HG02970 (cell line): ENCODE data around the gene MS4A18.
"Not testable (repeated sequence)": the region's sequence is repeated elsewhere in the genome, so short reads cannot be mapped to it uniquely, and the experiment has no call there.

Experiments
- ATAC-seq: cut with Tn5 transposase; IDR thresholded peaks from one replicate; pipeline ENCODE4 v1.9.1; 2021; ENCODE audit warnings: mild to moderate bottlenecking, moderate library complexity, moderate number of reproducible peaks; ENCODE audit not compliant: unreplicated experiment, low FRiP score

The MS4A18 gene

DNA sequence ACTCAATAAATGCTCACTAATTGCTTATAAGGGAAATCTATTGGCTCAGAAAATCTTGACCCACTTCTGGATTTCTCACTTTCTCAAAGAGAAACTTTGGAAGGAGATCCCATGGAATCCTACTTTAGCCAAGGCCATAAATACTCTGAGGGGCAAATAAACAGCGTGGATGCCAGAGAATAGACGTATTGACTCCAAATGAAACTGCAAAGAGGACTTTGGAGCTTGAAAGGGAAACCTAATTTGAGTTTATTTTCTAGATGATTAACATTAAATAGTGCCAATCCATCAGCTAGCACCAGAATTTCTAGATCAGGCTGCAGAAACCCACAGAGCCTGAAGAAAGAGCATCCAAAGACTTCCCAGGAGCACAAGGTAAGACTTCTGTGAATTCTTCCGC is at the start of gene MS4A18:
MS4A18 (plus strand) TSS at position 301 of the 400 bp plus-strand sequence.
- ATAC-seq: no peak

DNA sequence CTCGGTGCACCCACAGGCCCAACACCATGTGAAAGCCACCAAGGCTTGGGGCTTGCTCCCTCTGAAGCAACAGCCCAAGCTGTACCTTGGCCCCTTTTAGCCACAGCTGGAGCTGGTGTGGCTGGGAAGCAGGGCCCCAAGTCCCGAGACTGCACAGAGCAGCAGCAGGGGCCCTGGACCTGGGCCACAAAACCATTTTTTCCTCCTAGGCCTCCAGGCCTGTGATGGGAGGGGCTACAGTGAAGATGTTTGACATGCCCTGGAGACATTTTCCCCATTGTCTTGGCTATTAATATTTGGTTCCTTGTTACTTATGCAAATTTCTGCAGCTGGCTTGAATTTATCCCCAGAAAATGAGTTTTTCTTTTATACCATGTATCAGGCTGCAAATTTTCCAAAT is 46.3 kb upstream of the MS4A18 start:
- ATAC-seq: not testable (repeated sequence)

- no peak for ATAC-seq
These were observed 44.6 kb upstream of the MS4A18 start for GRCh38 chr11:60679879-60680278.

DNA sequence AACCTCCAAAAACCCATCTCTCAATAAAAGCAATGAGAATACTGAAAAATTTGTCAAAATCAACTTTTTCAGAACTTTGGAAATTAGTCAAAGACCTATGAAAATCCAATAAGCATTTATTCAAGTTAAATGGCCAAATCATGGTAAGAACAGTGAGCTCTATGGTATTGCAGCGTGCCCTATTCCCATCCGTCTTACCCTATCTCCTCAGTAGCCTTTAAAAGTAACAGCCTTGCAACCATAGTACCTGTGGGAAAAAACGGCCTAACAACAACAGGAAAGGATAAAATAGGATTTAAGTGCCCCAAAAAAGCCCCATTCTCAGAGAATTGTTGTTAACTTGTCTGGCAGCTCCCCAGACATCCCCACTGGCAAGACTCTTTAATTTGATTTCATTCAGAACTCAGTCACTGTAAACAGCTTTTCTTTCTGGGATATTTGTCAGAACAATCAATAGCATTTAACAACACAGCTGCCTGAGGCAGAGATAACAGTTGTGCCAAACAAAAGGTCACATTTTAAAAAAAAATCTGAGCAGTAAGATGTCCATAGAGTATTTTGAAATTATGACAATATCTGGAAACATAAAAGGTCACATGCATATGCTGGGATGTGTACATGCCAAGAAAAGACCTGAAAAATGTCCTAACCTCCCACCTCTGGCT is 43.9 kb upstream of the MS4A18 start:
- no peak for ATAC-seq

- not testable (repeated sequence) for ATAC-seq
These were observed 40.0 kb upstream of the MS4A18 start for GRCh38 chr11:60684541-60684848.

- no peak for ATAC-seq
These were observed 32.9 kb upstream of the MS4A18 start for GRCh38 chr11:60691661-60692060.

DNA sequence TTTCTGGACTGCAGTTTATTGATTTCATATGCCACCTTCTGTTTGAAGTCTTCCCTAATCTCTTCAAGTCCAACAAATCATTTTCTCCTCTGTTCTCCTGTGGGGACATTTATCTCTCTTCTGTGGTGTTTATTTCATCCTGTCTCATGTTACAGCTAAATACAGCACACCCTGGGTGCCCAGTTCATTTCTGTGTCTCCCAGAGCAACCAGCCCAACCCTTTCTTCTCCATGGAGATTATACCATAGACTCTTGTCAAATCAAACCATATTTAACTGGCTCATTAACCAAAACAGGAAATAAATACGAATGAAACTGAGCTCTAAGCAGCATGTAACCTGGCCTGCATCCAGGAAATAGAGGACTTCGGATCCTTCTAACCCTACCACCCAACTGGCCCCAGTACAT is 25.2 kb upstream of the MS4A18 start, which contains the start of gene MS4A8:
MS4A8 (plus strand) TSS at position 329 of the 408 bp plus-strand sequence. CDS start 1,249 bp downstream, outside the sequence.
- no peak for ATAC-seq

DNA sequence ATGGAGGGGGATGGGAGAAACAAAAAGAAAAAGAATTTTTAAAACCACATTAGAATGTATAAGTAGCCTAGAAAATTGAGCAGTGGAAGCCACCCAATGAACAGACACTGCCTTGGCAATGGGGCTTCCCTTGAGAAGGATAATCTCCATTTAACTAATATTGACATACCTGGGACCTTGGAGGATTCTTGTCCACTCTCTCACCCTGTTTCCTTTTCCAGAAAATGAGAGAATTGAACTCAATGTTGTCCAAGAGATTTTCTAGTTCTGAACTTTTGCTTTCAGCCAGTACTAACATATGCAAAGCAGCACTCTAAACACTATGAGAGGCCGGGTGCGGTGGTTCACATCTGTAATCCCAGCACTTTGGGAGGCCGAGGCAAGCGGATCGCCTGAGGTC is 24.6 kb upstream of the MS4A18 start:
- no peak for ATAC-seq

- ATAC-seq: no peak
These were observed 23.6 kb upstream of the MS4A18 start for GRCh38 chr11:60700689-60701468.

GRCh38 chr11:60701469-60701818 is 23.1 kb upstream of the MS4A18 start:
- no peak for ATAC-seq

GRCh38 chr11:60703374-60703773 is 21.1 kb upstream of the MS4A18 start:
- ATAC-seq: no peak

GRCh38 chr11:60705895-60706294 is 18.6 kb upstream of the MS4A18 start:
- no peak for ATAC-seq

DNA sequence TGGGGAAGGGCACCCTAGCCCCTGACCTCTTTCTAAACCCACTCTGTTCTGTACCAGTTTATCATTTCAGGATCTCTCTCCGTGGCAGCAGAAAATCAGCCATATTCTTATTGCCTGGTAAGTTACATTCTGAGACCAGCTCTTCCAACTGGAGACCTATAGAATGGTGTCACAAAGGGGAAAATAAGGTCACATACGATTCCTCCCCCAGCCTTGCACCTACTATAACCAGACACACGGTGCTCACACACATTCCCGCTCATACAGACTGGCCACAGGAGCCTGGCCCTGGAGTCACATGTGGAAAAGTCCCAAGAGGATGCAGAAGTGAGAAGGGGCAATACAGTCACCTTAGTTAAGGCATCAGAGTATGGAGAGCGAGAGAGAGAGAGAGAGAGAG is 17.6 kb upstream of the MS4A18 start:
- no peak for ATAC-seq

GRCh38 chr11:60710482-60710881 is 14.0 kb upstream of the MS4A18 start:
- ATAC-seq: no peak

DNA sequence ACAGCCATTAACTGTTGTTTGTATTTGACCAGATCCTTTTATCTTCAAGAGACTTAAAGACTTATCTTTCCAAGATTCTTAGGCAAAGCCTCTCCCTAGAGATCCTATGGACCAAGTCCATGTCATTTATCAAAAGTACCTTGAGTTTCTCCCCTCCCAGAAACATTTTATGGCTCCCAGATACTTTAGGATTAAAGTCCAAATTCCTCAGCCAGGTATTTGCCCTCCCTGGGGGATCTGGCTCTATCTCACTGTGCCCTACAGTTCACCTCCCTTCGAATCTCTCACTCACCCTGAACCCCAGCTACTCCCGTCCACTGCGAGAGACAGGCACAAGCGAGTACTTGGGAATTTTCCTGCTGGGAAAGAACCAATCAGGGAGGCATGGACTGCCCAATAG is 13.2 kb upstream of the MS4A18 start:
- no peak for ATAC-seq

DNA sequence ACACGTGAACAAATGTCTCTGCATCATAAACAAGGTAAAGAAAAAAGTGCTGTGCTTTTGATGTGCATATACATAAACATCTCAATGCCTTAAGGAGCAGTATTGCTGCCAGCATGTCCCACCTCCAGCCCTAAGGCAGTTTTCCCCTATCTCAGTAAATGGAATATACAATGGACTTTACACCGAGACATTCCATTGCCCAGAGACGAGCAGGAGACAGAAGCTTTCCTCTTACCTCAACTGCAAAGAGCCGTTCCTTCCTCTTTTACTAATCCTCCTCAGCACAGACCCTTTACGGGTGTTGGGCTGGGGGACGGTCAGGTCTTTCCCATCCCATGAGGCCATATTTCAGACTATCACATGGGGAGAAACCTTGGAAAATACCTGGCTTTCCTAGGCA is 11.1 kb upstream of the MS4A18 start:
- not testable (repeated sequence) for ATAC-seq

DNA sequence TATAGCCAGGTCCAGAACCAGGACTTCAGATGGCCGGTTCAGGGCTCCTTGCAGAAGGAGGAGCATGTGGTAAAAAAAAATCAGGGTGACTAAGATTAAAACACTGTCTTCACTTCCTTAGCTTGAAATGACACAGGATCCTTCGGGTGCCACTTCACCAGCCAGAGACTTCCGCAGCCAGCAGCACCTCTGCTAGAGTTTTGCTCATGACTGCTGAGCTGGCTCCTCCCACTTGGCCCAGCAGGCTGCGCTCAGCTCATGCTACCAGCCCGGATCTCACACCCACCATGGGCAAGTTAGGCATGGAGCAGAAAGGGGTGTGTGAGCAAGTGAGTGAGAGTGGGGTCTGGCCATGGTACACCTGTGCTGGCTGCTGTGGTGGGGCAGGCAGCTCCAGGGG is 6.6 kb upstream of the MS4A18 start:
- no peak for ATAC-seq

DNA sequence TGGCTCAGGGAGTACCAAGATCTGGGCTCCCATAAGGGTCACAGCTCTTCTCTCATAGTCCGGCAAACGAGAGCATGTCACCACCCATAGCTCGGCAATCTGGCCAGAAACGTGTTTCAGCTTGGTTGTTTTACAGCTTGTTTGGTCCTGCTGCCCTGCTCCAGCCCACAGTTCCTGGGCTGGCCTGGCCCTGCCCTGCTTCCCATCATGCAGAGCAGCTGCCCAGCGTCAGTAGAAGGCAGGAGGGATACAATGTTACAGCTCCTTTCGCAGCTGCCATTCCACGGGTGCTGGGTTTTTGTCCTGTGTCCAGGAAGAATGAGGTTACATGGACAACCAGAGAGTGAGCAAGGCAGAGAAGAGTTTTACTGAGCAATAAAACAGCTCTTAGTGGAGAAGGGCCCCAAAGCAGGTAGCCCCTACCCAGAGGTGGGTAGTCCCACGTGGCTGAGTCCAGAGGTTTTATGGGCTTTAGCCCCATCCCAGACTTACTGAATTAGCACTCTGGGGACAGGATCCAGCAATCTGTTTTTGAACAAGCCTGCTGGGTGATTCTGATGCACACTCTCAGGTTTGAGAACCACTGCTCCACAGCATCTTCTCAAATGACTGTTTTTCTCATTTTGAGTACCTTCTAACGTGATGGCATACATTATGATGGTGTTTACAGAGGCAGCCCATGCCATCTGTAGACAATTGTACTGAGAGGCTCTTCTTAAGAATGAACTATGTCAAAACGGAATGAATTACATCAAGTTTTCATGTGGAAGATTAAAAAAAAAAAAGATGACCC is 5.8 kb upstream of the MS4A18 start:
- ATAC-seq: no peak

DNA sequence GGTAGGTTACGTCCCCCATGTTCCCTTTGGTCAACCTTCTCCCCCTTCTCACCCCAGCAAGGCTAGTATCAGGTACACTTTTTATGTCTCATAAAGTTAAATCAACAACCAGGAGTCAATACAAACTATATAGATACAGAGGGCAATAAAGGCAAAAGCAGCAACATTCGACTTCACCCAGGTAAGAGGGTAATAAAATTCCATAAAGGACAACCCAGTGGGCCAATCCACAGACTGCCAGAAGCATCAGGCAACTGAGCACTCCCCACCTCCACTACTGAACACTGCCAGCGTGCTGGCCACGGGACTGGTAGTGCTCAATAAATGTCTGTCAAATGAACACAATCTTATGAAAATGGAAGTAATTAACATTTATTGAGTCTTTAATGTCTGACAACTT is 5.1 kb upstream of the MS4A18 start:
- no peak for ATAC-seq

- no peak for ATAC-seq
These were observed 4.1 kb upstream of the MS4A18 start for GRCh38 chr11:60720460-60720859.

GRCh38 chr11:60725592-60725991 is 1.1 kb downstream of the MS4A18 start:
- ATAC-seq: no peak
